Endothelial cell of umbilical vein (primary cell): ENCODE measurements around the gene THAP11. TPM values are rescaled to one million over a fixed set of nuclear protein-coding genes. Genes with fewer than 3 reads are reported as not detected.
A peak's percentile ranks its signal among the peaks of the same experiment; 100 is the strongest.

Experiments
- BruUV-seq: library from RNA; stranded (reverse); fragments of 400-500 nt; replicated peaks from 2 replicates; lab custom pipeline; 2021; lab: Mats Ljungman, UMichigan
- CTCF ChIA-PET: fragments of 300-600, 350-600 bp; sonication (Branson Sonifier 250); formaldehyde crosslinking; loops from one replicate; lab custom pipeline; 2021; ENCODE audit warnings: antibody characterized with exemption, inconsistent platforms; lab: Charles Lee
- POLR2A ChIA-PET: fragments of 300-600, 350-600 bp; sonication (Branson Sonifier 250); formaldehyde crosslinking; loops from one replicate; lab custom pipeline; 2021; ENCODE audit warnings: antibody characterized with exemption, inconsistent platforms; lab: Charles Lee
- DNase-seq: peaks from one replicate; pipeline ENCODE4 v3.0.0-alpha.2; 2011; ENCODE audit warnings: low read depth, low spot score
- FAIRE-seq: peaks from 2 replicates; lab custom pipeline; 2011; peaks lifted over from hg19 to GRCh38; lab: Jason Lieb, UNC
- H2AFZ ChIP-seq: 2 replicates; pipeline ENCODE4 v1.6.0; 2012; ENCODE audit warnings: low read depth, low read length, control low read depth, inconsistent platforms
- H3K27ac ChIP-seq: 2 replicates; pipeline ENCODE4 v1.5.1; 2011; ENCODE audit warnings: low read depth, mild to moderate bottlenecking, control low read depth, low read length, moderate library complexity; ENCODE audit not compliant: insufficient read depth
- H3K27me3 ChIP-seq, 2 experiments: 2 replicates each; pipeline versions ENCODE4 v1.6.0 to v1.6.1; 2011; ENCODE audit warnings: low read length in 2 of 2, mixed read lengths in 1 of 2; ENCODE audit not compliant: control insufficient read depth in 2 of 2, insufficient read depth in 2 of 2
- H3K36me3 ChIP-seq, 2 experiments: 2 replicates in 1 of 2; 3 replicates in 1 of 2; pipeline ENCODE4 v1.5.1; 2011; ENCODE audit warnings: low read length in 2 of 2, mild to moderate bottlenecking in 1 of 2, moderate library complexity in 1 of 2; ENCODE audit not compliant: control insufficient read depth in 2 of 2, insufficient read depth in 2 of 2; ENCODE audit errors: extremely low read depth in 1 of 2
- H3K4me1 ChIP-seq: 3 replicates; pipeline ENCODE4 v1.5.1; 2011; ENCODE audit warnings: mild to moderate bottlenecking, low read length; ENCODE audit not compliant: control insufficient read depth, insufficient read depth; ENCODE audit errors: extremely low read depth
- H3K4me2 ChIP-seq: 2 replicates; pipeline ENCODE4 v1.6.1; 2011; ENCODE audit warnings: low read length, control low read depth, mixed read lengths; ENCODE audit not compliant: insufficient read depth
- H3K4me3 ChIP-seq, 3 experiments: fragments of 200-600 bp in 1 of 3; sonication (generic), shearing (Covaris generic) in 1 of 3; replicated peaks in 1 of 3; 2 replicates each; pipeline ENCODE4 v1.5.1; 2011 to 2016; ENCODE audit warnings: control low read depth in 3 of 3, low read length in 3 of 3, mild to moderate bottlenecking in 2 of 3, inconsistent platforms in 1 of 3, low read depth in 1 of 3, moderate library complexity in 1 of 3; ENCODE audit not compliant: insufficient read depth in 1 of 3
- H3K79me2 ChIP-seq: 2 replicates; pipeline ENCODE4 v1.6.0; 2012; ENCODE audit warnings: low read length, inconsistent platforms; ENCODE audit not compliant: control insufficient read depth, insufficient read depth
- H3K9ac ChIP-seq: replicated peaks from 2 replicates; pipeline ENCODE3; 2011; ENCODE audit warnings: low read length, control low read depth; ENCODE audit not compliant: insufficient read depth; ENCODE audit errors: extremely low read depth
- H3K9me1 ChIP-seq: replicated peaks from 3 replicates; pipeline ENCODE4 v1.6.0; 2011; ENCODE audit warnings: mild to moderate bottlenecking, low read length; ENCODE audit not compliant: control insufficient read depth, insufficient read depth; ENCODE audit errors: extremely low read depth
- H3K9me3 ChIP-seq: replicated peaks from 2 replicates; pipeline ENCODE4 v1.5.1; 2012; ENCODE audit warnings: low read length, inconsistent platforms; ENCODE audit not compliant: control insufficient read depth, insufficient read depth
- H4K20me1 ChIP-seq: replicated peaks from 2 replicates; pipeline ENCODE3; 2011; ENCODE audit warnings: mild to moderate bottlenecking, low read length; ENCODE audit not compliant: control insufficient read depth, insufficient read depth; ENCODE audit errors: extremely low read depth
- CTCF ChIP-seq, 2 donors: IDR thresholded peaks; 1 replicate in 1 of 2; 2 replicates in 1 of 2; pipeline ENCODE4 v1.5.1; 2011; ENCODE audit warnings: low read length in 2 of 2, mild to moderate bottlenecking in 2 of 2, moderate library complexity in 2 of 2, control low read depth in 1 of 2, inconsistent platforms in 1 of 2, low read depth in 1 of 2; ENCODE audit not compliant: insufficient read depth in 1 of 2; ENCODE audit errors: extremely low read depth in 1 of 2
- EZH2 ChIP-seq: IDR thresholded peaks from 2 replicates; pipeline ENCODE4 v1.6.1; 2012; ENCODE audit warnings: borderline replicate concordance, low read depth, mild to moderate bottlenecking, moderate library complexity, low read length, inconsistent platforms; ENCODE audit not compliant: severe bottlenecking
- FOS ChIP-seq: IDR thresholded peaks from 2 replicates; pipeline ENCODE4 v1.6.1; 2011; ENCODE audit warnings: mild to moderate bottlenecking, low read length, moderate library complexity, borderline replicate concordance; ENCODE audit not compliant: insufficient read depth
- GATA2 ChIP-seq: IDR thresholded peaks from 2 replicates; pipeline ENCODE4 v1.7.0; 2011; ENCODE audit warnings: low read depth, mild to moderate bottlenecking, moderate library complexity, mixed read lengths, low read length; ENCODE audit not compliant: insufficient read length, insufficient read depth
- JUN ChIP-seq: IDR thresholded peaks from 2 replicates; pipeline ENCODE4 v1.6.1; 2011; ENCODE audit warnings: borderline replicate concordance, low read depth; ENCODE audit not compliant: insufficient read length, insufficient read depth
- MAX ChIP-seq: IDR thresholded peaks from 2 replicates; pipeline ENCODE4 v1.6.1; 2011; ENCODE audit not compliant: insufficient read depth, insufficient read length
- MYC ChIP-seq: IDR thresholded peaks from one replicate; pipeline ENCODE4 v1.6.1; 2011; ENCODE audit warnings: mild to moderate bottlenecking, low read depth, low read length
- POLR2A ChIP-seq: IDR thresholded peaks from 2 replicates; pipeline ENCODE4 v1.6.1; 2012; ENCODE audit warnings: low read depth, mild to moderate bottlenecking, control low read depth, low read length
- POLR2AphosphoS5 ChIP-seq: IDR thresholded peaks from 2 replicates; pipeline ENCODE4 v1.6.1; 2012; ENCODE audit warnings: low read depth, mild to moderate bottlenecking, control low read depth, low read length, moderate library complexity; ENCODE audit not compliant: insufficient read depth
- dilution Hi-C: fragments of 300-500 bp; cut with MboI; formaldehyde crosslinking; loops from one replicate; pipeline ENCODE4 v1.15.0; 2019; ENCODE audit warnings: low sequenced_read_pairs; ENCODE audit not compliant: extremely low pct_ligation_motif_present
- intact Hi-C: fragments of 100-400 bp; cut with micrococcal nuclease; formaldehyde crosslinking; loops from one replicate; pipeline ENCODE4 v1.10.0; 2022
- polyA plus RNA-seq, 4 experiments: library from polyadenylated mRNA; depleted of rRNA in 3 of 4; stranded (reverse) in 3 of 4; unstranded in 1 of 4; fragments of >200 nt; gene quantifications; 2 replicates each; pipeline versions ENCODE4 v1.2.1 to v1.2.3, GENCODE V29; 2011 to 2012; ENCODE audit warnings: missing spikeins in 1 of 4
- total RNA-seq: library from RNA; stranded (reverse); gene quantifications from 2 replicates; pipeline ENCODE4 v1.2.3, GENCODE V29; 2021

THAP11 gene
- total and polyA plus RNA-seq, 2 donors (not counting 3 experiments of a cell fraction or from before 2014, with no cell fraction given), result 24.0 to 25.9 TPM

DNA sequence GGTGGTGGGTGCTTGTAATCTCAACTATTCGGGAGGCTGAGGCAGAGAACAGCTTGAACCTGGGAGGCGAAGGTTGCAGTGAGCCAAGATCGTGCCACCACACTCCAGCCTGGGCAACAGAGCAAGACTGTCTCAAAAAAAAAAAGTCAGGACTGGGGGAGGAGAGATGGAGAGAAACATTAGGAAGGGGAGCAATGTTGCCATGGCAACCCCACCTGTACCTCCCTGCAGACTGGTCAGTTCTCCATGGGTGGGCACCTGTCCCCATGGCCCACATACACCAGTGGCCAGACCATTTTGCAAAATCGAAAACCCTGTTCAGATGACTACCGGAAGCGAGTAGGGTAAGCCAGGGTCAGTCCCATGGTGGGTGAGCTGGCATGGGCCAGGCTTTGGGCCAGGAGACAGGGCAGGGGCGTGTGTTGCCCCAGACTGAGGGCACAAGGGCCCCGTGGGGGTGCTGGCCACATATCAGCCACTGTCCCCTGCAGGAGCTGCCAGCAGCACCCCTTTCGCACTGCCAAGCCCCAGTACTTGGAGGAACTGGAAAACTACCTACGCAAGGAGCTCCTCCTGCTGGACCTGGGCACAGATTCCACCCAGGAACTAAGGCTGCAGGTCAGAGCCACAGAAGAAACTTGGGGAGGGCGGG, 21.4 kb upstream of the THAP11 start:
- H3K27ac ChIP-seq, result no peak overlapping the region
- no peak overlapping the region for H3K4me3 ChIP-seq
- no TSS peak for BruUV-seq
- no peak overlapping the region for H2AFZ ChIP-seq
- H3K27me3 ChIP-seq, result no peaks in the 10 kb centered on the region
- DNase-seq (no peak), FAIRE-seq (no peak)
- TF ChIP-seq MYC (no peak), POLR2A (no peak), POLR2AphosphoS5 (no peak), JUN (no peak), CTCF (IDR thresholded peaks at IDR 0.05; ENCODE audit: extremely low read depth in 1 of 2, insufficient read depth in 1 of 2, low read depth in 1 of 2, low read length in 2 of 2) (no peak), EZH2 (no peak), GATA2 (no peak), MAX (no peak), FOS (no peak)
- CTCF ChIA-PET, result interaction anchor here (0.6 to 1.2 kb wide), 4 partner anchors 51 to 148 kb away, joined by 3 to 4 read pairs (median 4); no protein-coding TSS in a partner anchor
- H3K9me3 ChIP-seq, result no peaks in the 10 kb centered on the region
- H4K20me1 ChIP-seq, result no peaks in the 10 kb centered on the region
- H3K79me2 ChIP-seq, result no peaks in the 10 kb centered on the region
- no peaks in the 10 kb centered on the region for H3K36me3 ChIP-seq
- no peaks in the 10 kb centered on the region for H3K4me1 ChIP-seq
- intact Hi-C loops, result no loop called here
- no peaks in the 10 kb centered on the region for H3K9me1 ChIP-seq
- H3K4me2 ChIP-seq, result no peak overlapping the region
- dilution Hi-C loops, result no loop called here
- peak overlapping the region; percentile 3 for H3K9ac ChIP-seq
- POLR2A ChIA-PET, result no interaction called here
